ENCODE data around the gene SLC22A3. TPM values are rescaled to one million over a fixed set of nuclear protein-coding genes. Genes with fewer than 3 reads are reported as not detected.

Gene SLC22A3
- total RNA-seq, 4 donors from 2014 or later: 6.7 to 14.3 (median 13.2) TPM

DNA sequence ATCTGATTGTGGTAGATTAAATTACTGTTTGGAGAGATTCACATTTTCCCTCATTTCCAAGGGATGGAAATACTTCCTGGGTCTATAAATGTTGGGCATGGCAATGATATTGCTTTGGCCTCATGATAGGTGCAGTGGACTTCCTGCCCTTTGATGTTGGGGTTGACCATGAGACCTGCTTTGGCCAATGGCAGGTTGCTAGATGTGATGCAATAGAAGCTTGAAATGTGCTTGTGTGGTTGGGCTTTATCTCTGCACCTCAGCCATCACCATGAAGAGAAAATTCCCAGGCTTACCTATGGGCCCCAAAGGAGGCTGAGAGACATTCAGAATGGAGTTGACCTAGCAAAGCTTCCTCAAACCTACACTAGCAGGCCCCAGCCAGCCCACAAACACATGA lies 69.4 kb downstream of the SLC22A3 start:
- TF ChIP-seq CTCF (IDR thresholded peaks at IDR 0.05): no peak
- ATAC-seq (ENCODE audit: low FRiP score) (no peak), DNase-seq (ENCODE audit: low spot score) (no peak)

- ATAC-seq (ENCODE audit: low FRiP score): no peak
- no peak for TF ChIP-seq CTCF (IDR thresholded peaks at IDR 0.05)
- no peak for DNase-seq (ENCODE audit: low spot score)
Measured at GRCh38 chr6:160418370-160418769, 70.2 kb downstream of the SLC22A3 start.

DNA sequence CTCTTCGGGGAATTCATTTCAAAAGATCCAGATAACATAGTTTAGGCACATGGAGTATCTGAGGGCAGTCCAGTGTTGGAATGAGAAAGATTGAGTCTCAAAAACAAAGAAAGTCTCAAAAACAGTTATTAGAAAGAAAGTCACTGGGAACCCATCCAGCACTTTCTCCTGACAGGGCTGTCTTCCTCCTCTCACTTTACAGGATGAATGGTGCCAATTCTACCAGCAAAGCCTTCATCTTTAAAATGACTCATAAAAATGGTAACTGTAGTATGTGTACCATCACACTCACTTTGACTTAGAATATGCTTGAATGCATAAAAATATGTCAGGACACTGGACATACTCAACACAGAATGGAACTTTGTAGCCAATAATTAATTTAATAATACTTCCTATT lies 71.3 kb downstream of the SLC22A3 start:
- ATAC-seq (ENCODE audit: low FRiP score) (peak; percentile 56), DNase-seq (ENCODE audit: low spot score) (no peak)
- TF ChIP-seq CTCF (IDR thresholded peaks at IDR 0.05): no peak

- ATAC-seq (ENCODE audit: low FRiP score) (no peak), DNase-seq (ENCODE audit: low spot score) (no peak)
Measured at GRCh38 chr6:160420253-160420968, 72.2 kb downstream of the SLC22A3 start.

DNA sequence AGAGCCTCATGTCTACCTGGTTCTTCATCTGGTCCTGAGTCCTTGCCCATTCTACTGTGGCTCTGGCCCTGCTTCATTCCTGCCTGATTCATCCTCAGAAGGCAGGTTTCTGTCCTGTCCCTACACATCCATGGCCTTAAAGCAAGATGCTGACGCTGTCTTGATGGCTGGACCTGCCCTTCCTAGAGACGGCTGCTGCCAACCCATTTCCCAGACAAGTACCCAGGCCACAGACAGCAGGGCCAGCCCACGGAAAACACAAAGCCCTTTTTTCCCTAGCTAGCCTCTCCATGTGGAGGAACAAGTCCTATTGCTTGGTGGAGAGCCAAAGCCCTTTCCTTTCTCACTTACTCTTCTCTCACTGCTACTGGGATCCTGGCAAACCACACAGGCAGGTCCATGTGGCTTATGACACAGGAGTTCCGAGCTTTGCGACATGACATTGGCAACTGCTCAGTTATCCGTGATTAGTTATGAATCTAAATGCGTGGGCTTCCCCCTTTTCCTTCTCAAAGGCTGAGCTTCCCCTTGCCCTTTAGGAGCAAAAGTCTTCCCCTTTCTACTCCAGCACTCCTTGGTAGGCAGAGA lies 72.9 kb downstream of the SLC22A3 start:
- TF ChIP-seq CTCF (IDR thresholded peaks at IDR 0.05): no peak
- DNase-seq (ENCODE audit: low spot score) (no peak), ATAC-seq (ENCODE audit: low FRiP score) (no peak)

More at GRCh38 chr6:160420253-160420968, 72.2 kb downstream of the SLC22A3 start:
- TF ChIP-seq CTCF (IDR thresholded peaks at IDR 0.05): no peak

DNA sequence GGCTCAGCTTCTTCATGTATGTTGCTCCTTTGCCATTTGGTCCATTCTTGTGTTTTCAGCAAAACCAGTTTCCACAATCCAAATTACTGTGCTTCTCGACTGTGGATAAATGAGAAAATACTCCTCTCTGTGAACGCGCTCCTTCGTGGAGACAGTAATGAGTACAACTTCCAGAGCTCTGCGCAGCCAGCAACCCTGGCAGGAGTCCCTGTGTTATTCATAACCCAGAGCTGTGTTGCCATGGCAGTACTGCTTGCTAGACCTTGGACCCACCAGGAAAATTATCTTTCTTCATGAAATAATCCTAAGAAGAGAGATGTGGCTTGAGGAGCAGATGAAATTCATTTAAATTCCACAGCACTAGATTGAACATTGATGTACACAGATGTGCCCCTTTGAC lies 73.7 kb downstream of the SLC22A3 start:
- TF ChIP-seq CTCF (IDR thresholded peaks at IDR 0.05): no peak

DNA sequence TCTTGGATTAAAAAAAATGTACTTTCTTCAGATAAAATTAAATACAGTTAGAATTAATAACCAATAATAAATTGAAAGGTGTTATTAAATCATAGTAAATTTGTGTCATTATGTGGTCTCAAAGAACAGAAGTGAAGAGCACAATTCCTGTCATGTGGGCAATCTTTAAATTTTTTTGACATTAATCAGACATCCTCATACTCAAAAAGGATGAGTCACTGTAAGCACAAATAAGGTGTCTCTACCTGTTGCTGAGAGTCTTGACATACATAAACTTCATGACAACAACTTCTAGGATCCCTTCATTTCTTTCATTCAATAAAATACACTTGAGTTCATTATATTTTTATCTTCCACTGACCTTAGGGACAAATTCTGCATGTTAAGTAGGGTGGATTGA lies 76.1 kb downstream of the SLC22A3 start:
- DNase-seq (ENCODE audit: low spot score): no peak
- no peak for TF ChIP-seq CTCF (IDR thresholded peaks at IDR 0.05)
- ATAC-seq (ENCODE audit: low FRiP score): no peak

More for the DNA sequence above, 73.7 kb downstream of the SLC22A3 start:
- DNase-seq (ENCODE audit: low spot score): no peak
- peak; percentile 82 for ATAC-seq (ENCODE audit: low FRiP score)
